ENCODE measurements around the gene DRD4. TPM values are rescaled to one million over a fixed set of nuclear protein-coding genes. Genes with fewer than 3 reads are reported as not detected.

DRD4 gene
- polyA plus RNA-seq, 4 donors, result 0.51 to 1.4 (median 1.1) TPM

DNA sequence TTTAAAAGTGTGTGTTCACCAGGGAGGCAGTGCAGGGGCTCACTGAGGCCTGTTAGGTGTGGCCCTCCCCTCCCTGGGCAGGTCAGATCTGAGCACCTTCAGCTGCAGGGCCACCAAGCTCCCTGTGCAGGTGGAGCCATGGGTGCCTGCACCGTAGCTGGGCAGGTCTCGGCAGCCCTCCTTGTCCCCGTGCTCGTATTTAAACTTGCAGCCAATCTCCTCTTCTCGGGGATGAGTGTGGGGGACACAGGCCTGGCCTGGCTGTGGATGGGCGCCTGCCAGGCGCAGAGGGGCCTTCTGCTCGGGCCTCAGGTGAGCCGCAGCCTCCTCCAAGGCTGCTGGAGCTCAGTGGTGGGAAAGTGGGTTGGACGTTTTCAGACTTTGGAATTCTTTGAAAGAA, 41.7 kb upstream of the DRD4 start:
- Histone ChIP-seq H3K4me1 (ENCODE audit: control insufficient read depth in 3 of 3, insufficient read depth in 2 of 3, low read depth in 1 of 3, low read length in 2 of 3) (no peaks in the 10 kb centered on the region), H3K4me3 (ENCODE audit: low read depth in 1 of 3, low read length in 3 of 3) (no peak overlapping the region), H3K27me3 (ENCODE audit: control insufficient read depth in 3 of 3, insufficient read depth in 3 of 3, low read length in 3 of 3) (no peaks in the 10 kb centered on the region), H3K9me3 (ENCODE audit: control insufficient read depth in 2 of 2, insufficient read depth in 1 of 2, low read depth in 1 of 2, low read length in 1 of 2) (no peaks in the 10 kb centered on the region), H3K36me3 (ENCODE audit: control insufficient read depth in 3 of 3, insufficient read depth in 2 of 3, low read depth in 1 of 3, low read length in 3 of 3) (peaks cover 44 to 97% (median 49%) of the 10 kb centered on the region in 3 donors), H3K27ac (ENCODE audit: low read depth in 1 of 3, low read length in 2 of 3) (no peak overlapping the region)
- DNase-seq, result no peak
- no peak for FAIRE-seq
- WGBS, 3 donors, result 91 to 93% (median 92%) methylated on average over 10 of the region's 10 CpGs

DNA sequence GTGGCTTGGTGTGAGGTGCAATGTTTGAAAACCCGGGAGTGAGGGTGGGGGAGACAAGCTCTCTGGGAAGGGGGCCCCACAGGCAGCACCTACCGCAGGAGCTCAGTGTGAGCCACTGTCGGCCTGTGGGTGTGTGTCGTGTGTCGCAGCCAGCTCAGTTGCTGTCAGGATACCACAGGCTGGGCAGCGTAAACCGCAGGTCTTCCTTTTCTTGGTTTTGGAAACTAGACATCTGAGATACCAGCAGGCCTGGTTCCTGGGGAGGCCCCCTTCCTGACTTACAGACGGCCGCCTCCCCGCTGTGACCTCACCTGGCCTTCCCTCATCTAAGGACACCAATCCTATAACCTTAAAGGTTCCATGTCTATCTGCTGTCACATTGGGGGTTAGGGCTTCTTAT, 40.7 kb upstream of the DRD4 start:
- 81 to 85% (median 84%) methylated on average over 10 of the region's 10 CpGs for WGBS, 3 donors
- H3K36me3 ChIP-seq (ENCODE audit: control insufficient read depth in 3 of 3, insufficient read depth in 2 of 3, low read depth in 1 of 3, low read length in 3 of 3), result peaks cover 43 to 95% (median 43%) of the 10 kb centered on the region in 3 donors

DNA sequence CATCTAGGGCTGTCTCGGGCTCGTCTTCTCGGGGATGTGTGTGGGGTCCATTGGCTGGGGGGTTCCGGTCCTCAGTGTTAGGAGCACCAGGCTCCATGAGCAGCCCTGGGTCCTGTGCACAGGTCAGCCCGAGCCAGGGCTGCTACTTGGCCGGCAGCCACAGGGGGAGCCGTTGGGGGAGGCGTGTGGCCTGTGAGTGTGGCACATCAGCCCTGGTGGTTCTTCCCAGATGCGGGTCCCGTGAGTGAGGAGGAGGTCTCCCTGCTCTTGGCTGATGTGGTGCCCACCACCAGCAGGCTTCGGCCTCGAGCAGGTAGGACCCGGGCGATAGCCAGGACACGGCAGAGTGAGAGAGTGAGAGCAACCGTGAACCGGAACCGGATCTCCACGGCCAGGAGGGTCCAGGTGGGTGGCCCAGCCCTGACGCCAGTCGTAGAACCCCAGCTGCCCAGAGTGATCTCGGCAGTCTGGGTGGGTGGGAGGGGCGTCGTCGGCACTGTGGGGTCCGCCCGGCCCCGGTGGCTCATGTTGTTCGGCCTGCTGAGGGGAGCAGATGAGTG, 39.8 kb upstream of the DRD4 start:
- FAIRE-seq (no peak), DNase-seq (no peak)
- H3K36me3 ChIP-seq (ENCODE audit: control insufficient read depth in 3 of 3, insufficient read depth in 2 of 3, low read depth in 1 of 3, low read length in 3 of 3), result peaks cover 45 to 96% (median 46%) of the 10 kb centered on the region in 3 donors

More for the DNA sequence above, 40.7 kb upstream of the DRD4 start:
- DNase-seq (no peak), FAIRE-seq (no peak)
- H3K27ac ChIP-seq (ENCODE audit: low read depth in 1 of 3, low read length in 2 of 3), result no peak overlapping the region
- no peaks in the 10 kb centered on the region for H3K27me3 ChIP-seq (ENCODE audit: control insufficient read depth in 3 of 3, insufficient read depth in 3 of 3, low read length in 3 of 3)
- H3K4me1 ChIP-seq (ENCODE audit: control insufficient read depth in 3 of 3, insufficient read depth in 2 of 3, low read depth in 1 of 3, low read length in 2 of 3), result no peaks in the 10 kb centered on the region
- no peaks in the 10 kb centered on the region for H3K9me3 ChIP-seq (ENCODE audit: control insufficient read depth in 2 of 2, insufficient read depth in 1 of 2, low read depth in 1 of 2, low read length in 1 of 2)
- H3K4me3 ChIP-seq (ENCODE audit: low read depth in 1 of 3, low read length in 3 of 3), result no peak overlapping the region

DNA sequence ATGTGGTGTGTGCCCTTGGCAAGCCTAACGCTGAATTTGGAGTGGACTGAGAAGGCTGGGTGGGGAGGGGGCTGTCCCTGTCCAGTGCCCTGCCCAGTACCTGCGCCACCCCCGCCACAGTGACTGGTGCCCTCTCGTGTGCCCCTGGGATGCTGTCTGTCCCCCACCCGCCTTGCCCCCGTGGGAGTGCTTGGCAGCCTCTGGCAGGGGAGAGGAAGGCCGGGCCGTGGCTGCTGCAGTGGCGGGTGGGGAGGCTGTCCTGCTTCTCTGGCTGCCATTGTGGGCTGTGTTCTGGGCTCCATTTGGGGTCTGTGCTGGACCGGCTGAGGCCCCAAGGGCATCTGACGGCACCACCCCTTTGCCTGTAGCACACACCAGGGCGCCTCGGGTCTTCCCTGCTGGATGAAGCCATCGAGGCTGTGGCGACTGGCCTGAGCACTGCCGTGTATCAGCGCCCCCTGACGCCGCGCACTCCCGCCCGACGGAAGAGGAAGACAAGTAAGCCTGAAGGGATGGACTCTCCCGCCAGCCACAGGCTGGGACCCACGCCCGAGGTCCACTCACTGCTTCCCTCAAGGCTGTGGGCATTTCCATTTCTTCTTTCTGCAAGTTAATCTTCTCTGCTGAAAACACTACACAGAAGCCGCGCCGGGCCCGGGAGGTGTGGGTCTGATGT, 38.9 kb upstream of the DRD4 start:
- no peak for DNase-seq
- Histone ChIP-seq H3K27ac (ENCODE audit: low read depth in 1 of 3, low read length in 2 of 3) (no peak overlapping the region), H3K4me1 (ENCODE audit: control insufficient read depth in 3 of 3, insufficient read depth in 2 of 3, low read depth in 1 of 3, low read length in 2 of 3) (no peaks in the 10 kb centered on the region), H3K27me3 (ENCODE audit: control insufficient read depth in 3 of 3, insufficient read depth in 3 of 3, low read length in 3 of 3) (no peaks in the 10 kb centered on the region), H3K9me3 (ENCODE audit: control insufficient read depth in 2 of 2, insufficient read depth in 1 of 2, low read depth in 1 of 2, low read length in 1 of 2) (no peaks in the 10 kb centered on the region), H3K4me3 (ENCODE audit: low read depth in 1 of 3, low read length in 3 of 3) (no peak overlapping the region), H3K36me3 (ENCODE audit: control insufficient read depth in 3 of 3, insufficient read depth in 2 of 3, low read depth in 1 of 3, low read length in 3 of 3) (peaks cover 42 to 96% (median 44%) of the 10 kb centered on the region in 3 donors)
- WGBS, 3 donors, result 92 to 95% (median 92%) methylated on average over 29 to 30 of the region's 30 CpGs
- no peak for FAIRE-seq

More for the DNA sequence above, 39.8 kb upstream of the DRD4 start:
- 92 to 96% (median 94%) methylated on average over 23 to 29 of the region's 29 CpGs for WGBS, 3 donors
- no peaks in the 10 kb centered on the region for H3K27me3 ChIP-seq (ENCODE audit: control insufficient read depth in 3 of 3, insufficient read depth in 3 of 3, low read length in 3 of 3)
- no peak overlapping the region for H3K27ac ChIP-seq (ENCODE audit: low read depth in 1 of 3, low read length in 2 of 3)
- no peaks in the 10 kb centered on the region for H3K9me3 ChIP-seq (ENCODE audit: control insufficient read depth in 2 of 2, insufficient read depth in 1 of 2, low read depth in 1 of 2, low read length in 1 of 2)
- no peak overlapping the region for H3K4me3 ChIP-seq (ENCODE audit: low read depth in 1 of 3, low read length in 3 of 3)
- no peaks in the 10 kb centered on the region for H3K4me1 ChIP-seq (ENCODE audit: control insufficient read depth in 3 of 3, insufficient read depth in 2 of 3, low read depth in 1 of 3, low read length in 2 of 3)

DNA sequence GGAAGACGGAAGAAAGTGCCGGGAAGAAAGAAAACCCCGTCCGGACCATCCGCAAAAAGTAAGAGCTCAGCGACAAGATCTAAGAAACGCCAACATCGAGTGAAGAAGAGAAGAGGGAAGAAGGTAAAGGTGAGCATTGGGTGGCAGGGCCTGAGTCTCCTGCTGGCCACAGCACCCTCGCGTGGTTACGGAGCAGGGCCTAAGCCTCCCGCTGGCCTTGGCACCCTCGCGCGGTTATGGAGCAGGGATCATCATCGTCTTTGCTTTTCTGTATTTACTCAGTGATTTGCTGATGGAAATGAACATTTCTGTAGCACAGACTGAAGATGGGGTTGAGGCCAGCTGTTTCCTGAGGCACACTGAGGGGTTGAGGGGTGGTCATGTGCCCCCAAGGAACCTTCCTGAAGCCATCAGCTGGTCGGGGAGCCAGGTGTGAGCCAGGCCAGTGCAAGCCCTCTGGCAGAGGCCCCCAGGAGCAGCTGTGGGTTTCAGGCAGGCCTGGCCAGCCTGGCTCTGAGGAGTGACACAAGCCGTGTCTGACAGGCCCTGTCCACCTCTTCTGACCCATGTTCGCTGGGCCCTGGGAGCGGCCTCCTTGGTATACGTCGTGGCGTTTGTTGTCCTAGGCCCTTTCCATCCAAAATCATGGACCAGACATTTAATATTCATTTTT, 35.4 kb upstream of the DRD4 start:
- H3K4me1 ChIP-seq (ENCODE audit: control insufficient read depth in 3 of 3, insufficient read depth in 2 of 3, low read depth in 1 of 3, low read length in 2 of 3), result no peaks in the 10 kb centered on the region
- no peaks in the 10 kb centered on the region for H3K27me3 ChIP-seq (ENCODE audit: control insufficient read depth in 3 of 3, insufficient read depth in 3 of 3, low read length in 3 of 3)
- DNase-seq, result no peak
- no peak overlapping the region for H3K4me3 ChIP-seq (ENCODE audit: low read depth in 1 of 3, low read length in 3 of 3)
- no peaks in the 10 kb centered on the region for H3K9me3 ChIP-seq (ENCODE audit: control insufficient read depth in 2 of 2, insufficient read depth in 1 of 2, low read depth in 1 of 2, low read length in 1 of 2)
- H3K36me3 ChIP-seq (ENCODE audit: control insufficient read depth in 3 of 3, insufficient read depth in 2 of 3, low read depth in 1 of 3, low read length in 3 of 3), result peaks cover 39 to 98% (median 45%) of the 10 kb centered on the region in 3 donors
- 94 to 95% (median 95%) methylated on average over 23 of the region's 23 CpGs for WGBS, 3 donors
- FAIRE-seq, result no peak
- no peak overlapping the region for H3K27ac ChIP-seq (ENCODE audit: low read depth in 1 of 3, low read length in 2 of 3)

DNA sequence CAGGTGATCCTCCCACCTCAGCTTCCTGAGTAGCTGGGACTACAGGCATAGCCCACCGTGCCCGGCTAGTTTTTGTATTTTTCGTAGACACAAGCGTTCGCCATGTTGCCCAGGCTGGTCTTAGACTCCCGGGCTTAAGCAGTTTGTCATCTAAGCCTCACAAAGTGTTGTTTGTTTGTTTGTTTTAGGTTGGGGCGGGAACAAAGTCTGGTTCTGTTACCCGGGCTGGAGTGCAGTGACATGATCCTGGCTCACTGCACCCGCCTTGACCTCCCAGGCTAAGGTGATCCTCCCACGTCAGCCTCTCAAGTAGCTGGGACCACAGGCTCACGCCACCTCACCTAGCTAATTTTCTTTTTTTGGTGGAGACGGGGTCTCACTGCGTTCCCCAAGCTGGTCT, 33.9 kb upstream of the DRD4 start:
- peaks cover 45 to 98% (median 48%) of the 10 kb centered on the region in 3 donors for H3K36me3 ChIP-seq (ENCODE audit: control insufficient read depth in 3 of 3, insufficient read depth in 2 of 3, low read depth in 1 of 3, low read length in 3 of 3)
- no peak overlapping the region for H3K27ac ChIP-seq (ENCODE audit: low read depth in 1 of 3, low read length in 2 of 3)
- no peak for FAIRE-seq
- H3K9me3 ChIP-seq (ENCODE audit: control insufficient read depth in 2 of 2, insufficient read depth in 1 of 2, low read depth in 1 of 2, low read length in 1 of 2), result no peaks in the 10 kb centered on the region
- no peak overlapping the region for H3K4me3 ChIP-seq (ENCODE audit: low read depth in 1 of 3, low read length in 3 of 3)
- 89 to 92% (median 90%) methylated on average over 13 of the region's 13 CpGs for WGBS, 3 donors
- H3K27me3 ChIP-seq (ENCODE audit: control insufficient read depth in 3 of 3, insufficient read depth in 3 of 3, low read length in 3 of 3), result no peaks in the 10 kb centered on the region
- H3K4me1 ChIP-seq (ENCODE audit: control insufficient read depth in 3 of 3, insufficient read depth in 2 of 3, low read depth in 1 of 3, low read length in 2 of 3), result no peaks in the 10 kb centered on the region
- DNase-seq, result no peak

DNA sequence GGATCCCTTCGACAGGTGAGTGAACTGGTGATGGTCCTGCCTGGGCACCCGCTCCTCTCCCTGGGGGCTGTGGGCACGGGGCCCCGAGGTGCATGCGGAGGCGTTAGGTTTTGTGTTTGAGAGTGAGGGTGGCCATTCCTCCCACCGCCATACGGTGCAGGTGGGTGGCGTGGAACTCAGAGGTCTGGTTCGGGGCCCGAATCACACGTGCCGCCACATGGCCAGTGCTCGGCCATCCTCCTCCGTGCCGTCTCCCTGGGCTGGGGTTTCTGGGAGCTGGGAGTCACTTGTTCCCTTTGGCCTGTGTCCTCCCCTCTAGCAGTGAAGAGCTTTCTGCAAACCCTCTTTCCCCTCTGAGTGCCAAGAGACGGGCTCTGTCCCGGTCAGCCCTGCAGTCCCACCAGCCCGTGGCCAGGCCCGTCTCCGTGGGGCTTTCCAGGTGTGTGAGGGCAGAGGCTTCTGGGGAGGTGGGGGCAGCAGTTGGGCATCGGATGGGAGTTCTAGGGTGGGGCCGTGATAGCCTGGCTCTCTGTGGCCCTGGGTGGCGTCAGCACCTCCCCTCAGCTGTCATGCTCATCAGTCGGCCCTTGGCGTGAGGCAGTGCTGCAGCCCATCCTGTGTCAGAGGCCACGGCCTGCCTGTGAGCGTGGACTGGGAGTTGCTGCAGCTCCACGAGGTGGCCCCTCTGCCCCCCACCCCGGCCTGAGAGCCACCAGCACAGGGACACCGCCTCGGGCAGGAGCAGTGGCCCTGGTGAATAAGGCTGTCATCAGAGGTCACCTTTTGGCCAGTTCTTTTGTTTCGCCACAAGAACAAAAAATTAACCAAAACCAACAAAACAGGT, 31.6 kb upstream of the DRD4 start:
- Histone ChIP-seq H3K9me3 (ENCODE audit: control insufficient read depth in 2 of 2, insufficient read depth in 1 of 2, low read depth in 1 of 2, low read length in 1 of 2) (no peaks in the 10 kb centered on the region), H3K27ac (ENCODE audit: low read depth in 1 of 3, low read length in 2 of 3) (no peak overlapping the region), H3K27me3 (ENCODE audit: control insufficient read depth in 3 of 3, insufficient read depth in 3 of 3, low read length in 3 of 3) (no peaks in the 10 kb centered on the region), H3K4me3 (ENCODE audit: low read depth in 1 of 3, low read length in 3 of 3) (no peak overlapping the region), H3K4me1 (ENCODE audit: control insufficient read depth in 3 of 3, insufficient read depth in 2 of 3, low read depth in 1 of 3, low read length in 2 of 3) (no peaks in the 10 kb centered on the region), H3K36me3 (ENCODE audit: control insufficient read depth in 3 of 3, insufficient read depth in 2 of 3, low read depth in 1 of 3, low read length in 3 of 3) (peaks cover 47 to 98% (median 53%) of the 10 kb centered on the region in 3 donors)
- 93 to 96% (median 95%) methylated on average over 33 of the region's 33 CpGs for WGBS, 3 donors
- no peak for DNase-seq
- no peak for FAIRE-seq

DNA sequence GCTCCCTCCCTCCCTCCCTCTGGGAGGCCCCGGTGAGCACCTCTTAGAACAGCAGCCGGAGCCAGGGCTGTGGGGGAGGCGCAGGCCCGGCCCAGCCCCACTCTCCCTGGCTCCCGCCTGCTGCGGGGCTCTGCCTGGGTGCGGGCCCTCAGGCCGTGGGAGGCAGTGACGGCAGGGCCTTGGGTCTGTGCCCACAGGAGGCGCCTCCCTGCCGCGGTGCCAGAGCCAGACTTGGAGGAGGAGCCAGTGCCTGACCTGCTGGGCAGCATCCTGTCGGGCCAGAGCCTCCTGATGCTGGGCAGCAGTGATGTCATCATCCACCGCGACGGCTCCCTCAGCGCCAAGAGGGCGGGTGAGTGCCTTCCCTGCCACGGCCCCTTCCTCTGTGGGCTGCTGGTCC, 30.8 kb upstream of the DRD4 start:
- WGBS, 3 donors, result 60 to 82% (median 75%) methylated on average over 13 to 19 of the region's 19 CpGs
- DNase-seq (no peak), FAIRE-seq (no peak)
- Histone ChIP-seq H3K4me3 (ENCODE audit: low read depth in 1 of 3, low read length in 3 of 3) (no peak overlapping the region), H3K9me3 (ENCODE audit: control insufficient read depth in 2 of 2, insufficient read depth in 1 of 2, low read depth in 1 of 2, low read length in 1 of 2) (no peaks in the 10 kb centered on the region), H3K27me3 (ENCODE audit: control insufficient read depth in 3 of 3, insufficient read depth in 3 of 3, low read length in 3 of 3) (no peaks in the 10 kb centered on the region), H3K36me3 (ENCODE audit: control insufficient read depth in 3 of 3, insufficient read depth in 2 of 3, low read depth in 1 of 3, low read length in 3 of 3) (peaks cover 47 to 100% (median 58%) of the 10 kb centered on the region in 3 donors), H3K4me1 (ENCODE audit: control insufficient read depth in 3 of 3, insufficient read depth in 2 of 3, low read depth in 1 of 3, low read length in 2 of 3) (no peaks in the 10 kb centered on the region), H3K27ac (ENCODE audit: low read depth in 1 of 3, low read length in 2 of 3) (no peak overlapping the region)
